Measurements from ENCODE around the gene EXOC3L4. TPM values are rescaled to one million over a fixed set of nuclear protein-coding genes. Genes with fewer than 3 reads are reported as not detected.
A peak's percentile ranks its signal among the peaks of the same experiment; 100 is the strongest.

Gene EXOC3L4
- total and polyA plus RNA-seq, 2 donors (not counting 3 experiments of a cell fraction or from before 2014, with no cell fraction given) = not detected

- Histone ChIP-seq H3K4me1 (ENCODE audit: control insufficient read depth, extremely low read depth, insufficient read depth, low read length) (peaks cover 32% of the 10 kb centered on the region), H3K9me1 (replicated peaks; ENCODE audit: control insufficient read depth, extremely low read depth, insufficient read depth, low read length) (no peaks in the 10 kb centered on the region), H3K9ac (replicated peaks; ENCODE audit: extremely low read depth, insufficient read depth, low read length) (no peak overlapping the region), H3K27me3 (ENCODE audit: control insufficient read depth in 2 of 2, insufficient read depth in 2 of 2, low read length in 2 of 2) (no peaks in the 10 kb centered on the region), H3K36me3 (ENCODE audit: control insufficient read depth in 2 of 2, extremely low read depth in 1 of 2, insufficient read depth in 2 of 2, low read length in 2 of 2) (no peaks in the 10 kb centered on the region), H3K9me3 (replicated peaks; ENCODE audit: control insufficient read depth, insufficient read depth, low read length) (no peaks in the 10 kb centered on the region), H3K4me3 (replicated peaks in 1 of 3; ENCODE audit: insufficient read depth in 1 of 3, low read depth in 1 of 3, low read length in 3 of 3) (peak overlapping the region in 1 of 3 experiments; percentile 58), H2AFZ (ENCODE audit: low read depth, low read length) (peak overlapping the region; percentile 83), H4K20me1 (replicated peaks; ENCODE audit: control insufficient read depth, extremely low read depth, insufficient read depth, low read length) (no peaks in the 10 kb centered on the region), H3K27ac (ENCODE audit: insufficient read depth, low read depth, low read length) (no peak overlapping the region), H3K79me2 (ENCODE audit: control insufficient read depth, insufficient read depth, low read length) (no peaks in the 10 kb centered on the region), H3K4me2 (ENCODE audit: insufficient read depth, low read length) (peak overlapping the region; percentile 23)
- TSS peak; percentile 64 for BruUV-seq (replicated peaks)
- POLR2A ChIA-PET = no interaction called here
- TF ChIP-seq, protein P1, sequence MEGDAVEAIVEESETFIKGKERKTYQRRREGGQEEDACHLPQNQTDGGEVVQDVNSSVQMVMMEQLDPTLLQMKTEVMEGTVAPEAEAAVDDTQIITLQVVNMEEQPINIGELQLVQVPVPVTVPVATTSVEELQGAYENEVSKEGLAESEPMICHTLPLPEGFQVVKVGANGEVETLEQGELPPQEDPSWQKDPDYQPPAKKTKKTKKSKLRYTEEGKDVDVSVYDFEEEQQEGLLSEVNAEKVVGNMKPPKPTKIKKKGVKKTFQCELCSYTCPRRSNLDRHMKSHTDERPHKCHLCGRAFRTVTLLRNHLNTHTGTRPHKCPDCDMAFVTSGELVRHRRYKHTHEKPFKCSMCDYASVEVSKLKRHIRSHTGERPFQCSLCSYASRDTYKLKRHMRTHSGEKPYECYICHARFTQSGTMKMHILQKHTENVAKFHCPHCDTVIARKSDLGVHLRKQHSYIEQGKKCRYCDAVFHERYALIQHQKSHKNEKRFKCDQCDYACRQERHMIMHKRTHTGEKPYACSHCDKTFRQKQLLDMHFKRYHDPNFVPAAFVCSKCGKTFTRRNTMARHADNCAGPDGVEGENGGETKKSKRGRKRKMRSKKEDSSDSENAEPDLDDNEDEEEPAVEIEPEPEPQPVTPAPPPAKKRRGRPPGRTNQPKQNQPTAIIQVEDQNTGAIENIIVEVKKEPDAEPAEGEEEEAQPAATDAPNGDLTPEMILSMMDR (IDR thresholded peaks at IDR 0.05; ENCODE audit: extremely low read depth in 1 of 2, insufficient read depth in 1 of 2, low read depth in 1 of 2, low read length in 2 of 2) = peak; percentile 44 to 68
- TF ChIP-seq GATA2 (IDR thresholded peaks at IDR 0.05; ENCODE audit: insufficient read depth, insufficient read length, low read depth, low read length) (no peak), POLR2AphosphoS5 (IDR thresholded peaks at IDR 0.05; ENCODE audit: insufficient read depth, low read depth, low read length) (no peak)
- intact Hi-C loops (cut with micrococcal nuclease) (loop anchor here (2.0 to 10.0 kb wide), 2 partner anchors 15 to 261 kb away; partner anchors contain the start of gene MARK3), dilution Hi-C loops (cut with MboI; ENCODE audit: extremely low pct_ligation_motif_present, low sequenced_read_pairs) (no loop called here)
- FAIRE-seq (no peak), DNase-seq (ENCODE audit: low read depth, low spot score) (peak; percentile 49)
- CTCF ChIA-PET = interaction anchor here (0.6 to 1.5 kb wide), 7 partner anchors 10 to 61 kb away, joined by 3 to 15 read pairs (median 3); no protein-coding TSS in a partner anchor
Measured at GRCh38 chr14:103123634-103124500, 29.3 kb downstream of the EXOC3L4 start.
